ENCODE measurements around the gene TRAP1. TPM values are rescaled to one million over a fixed set of nuclear protein-coding genes. Genes with fewer than 3 reads are reported as not detected.

The TRAP1 gene
- polyA plus RNA-seq, 2 of the 4 experiments (the other 2 are of a cell fraction), result 103 to 198 TPM

DNA sequence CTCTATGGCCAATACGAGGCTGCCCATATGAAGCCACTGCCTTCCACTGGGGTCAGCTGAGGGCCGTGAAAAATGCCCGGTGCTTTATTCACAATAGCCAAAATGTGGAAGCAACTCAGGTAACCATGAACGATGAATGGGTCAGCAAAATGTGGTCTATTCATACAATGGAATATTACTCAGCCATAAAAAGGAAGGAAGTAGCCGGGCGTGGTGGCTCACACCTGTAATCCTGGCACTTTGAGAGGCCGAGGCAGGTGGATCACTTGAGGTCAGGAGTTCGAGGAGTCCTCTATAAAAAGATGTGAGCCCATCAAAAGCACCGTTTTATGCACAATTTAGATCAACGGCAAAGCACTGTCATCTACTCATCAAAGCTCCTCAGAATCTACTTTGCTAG is 5.2 kb upstream of the TRAP1 start:
- H3K4me2 ChIP-seq, result no peak overlapping the region

DNA sequence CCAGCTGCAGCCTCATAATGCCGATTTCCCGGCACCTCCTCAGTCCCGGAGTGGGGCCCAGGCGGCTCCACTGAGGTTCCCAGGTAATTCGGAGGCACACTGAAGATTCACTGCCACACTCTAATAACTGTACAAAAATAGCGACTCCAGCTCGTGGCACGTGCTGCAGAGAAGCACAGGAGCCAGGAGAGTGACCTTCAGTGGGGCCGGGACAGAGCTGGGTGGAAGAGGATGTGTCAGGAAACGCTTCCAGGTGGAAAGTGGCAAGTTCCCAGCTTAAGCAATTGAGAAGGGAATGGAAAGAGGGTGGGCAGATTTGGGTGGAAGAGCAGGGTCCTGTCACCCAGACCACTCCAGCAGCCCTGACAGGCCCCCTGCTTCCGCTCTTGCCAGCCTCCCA is 3.1 kb upstream of the TRAP1 start:
- 84% methylated on average over 11 of the region's 11 CpGs for WGBS (ENCODE audit: missing lambda C conversion rate)
- ChIA-PET CTCF (no interaction called here), POLR2A (no interaction called here)
- TF ChIP-seq EP300 (IDR thresholded peaks at IDR 0.05) (no peak), CBX2 (IDR thresholded peaks at IDR 0.05; ENCODE audit: borderline replicate concordance, low read depth) (no peak), EHMT2 (IDR thresholded peaks at IDR 0.05; ENCODE audit: low read depth) (no peak), NR3C1 (IDR thresholded peaks at IDR 0.05) (no peak), CHD4 (IDR thresholded peaks at IDR 0.05; ENCODE audit: borderline replicate concordance) (no peak), POLR2A (IDR thresholded peaks at IDR 0.05; ENCODE audit: low read length) (no peak), GATA3 (IDR thresholded peaks at IDR 0.05; ENCODE audit: borderline replicate concordance) (no peak)
- TF ChIP-seq, protein P1, sequence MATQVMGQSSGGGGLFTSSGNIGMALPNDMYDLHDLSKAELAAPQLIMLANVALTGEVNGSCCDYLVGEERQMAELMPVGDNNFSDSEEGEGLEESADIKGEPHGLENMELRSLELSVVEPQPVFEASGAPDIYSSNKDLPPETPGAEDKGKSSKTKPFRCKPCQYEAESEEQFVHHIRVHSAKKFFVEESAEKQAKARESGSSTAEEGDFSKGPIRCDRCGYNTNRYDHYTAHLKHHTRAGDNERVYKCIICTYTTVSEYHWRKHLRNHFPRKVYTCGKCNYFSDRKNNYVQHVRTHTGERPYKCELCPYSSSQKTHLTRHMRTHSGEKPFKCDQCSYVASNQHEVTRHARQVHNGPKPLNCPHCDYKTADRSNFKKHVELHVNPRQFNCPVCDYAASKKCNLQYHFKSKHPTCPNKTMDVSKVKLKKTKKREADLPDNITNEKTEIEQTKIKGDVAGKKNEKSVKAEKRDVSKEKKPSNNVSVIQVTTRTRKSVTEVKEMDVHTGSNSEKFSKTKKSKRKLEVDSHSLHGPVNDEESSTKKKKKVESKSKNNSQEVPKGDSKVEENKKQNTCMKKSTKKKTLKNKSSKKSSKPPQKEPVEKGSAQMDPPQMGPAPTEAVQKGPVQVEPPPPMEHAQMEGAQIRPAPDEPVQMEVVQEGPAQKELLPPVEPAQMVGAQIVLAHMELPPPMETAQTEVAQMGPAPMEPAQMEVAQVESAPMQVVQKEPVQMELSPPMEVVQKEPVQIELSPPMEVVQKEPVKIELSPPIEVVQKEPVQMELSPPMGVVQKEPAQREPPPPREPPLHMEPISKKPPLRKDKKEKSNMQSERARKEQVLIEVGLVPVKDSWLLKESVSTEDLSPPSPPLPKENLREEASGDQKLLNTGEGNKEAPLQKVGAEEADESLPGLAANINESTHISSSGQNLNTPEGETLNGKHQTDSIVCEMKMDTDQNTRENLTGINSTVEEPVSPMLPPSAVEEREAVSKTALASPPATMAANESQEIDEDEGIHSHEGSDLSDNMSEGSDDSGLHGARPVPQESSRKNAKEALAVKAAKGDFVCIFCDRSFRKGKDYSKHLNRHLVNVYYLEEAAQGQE (IDR thresholded peaks at IDR 0.05), result no peak
- TF ChIP-seq, protein P2, sequence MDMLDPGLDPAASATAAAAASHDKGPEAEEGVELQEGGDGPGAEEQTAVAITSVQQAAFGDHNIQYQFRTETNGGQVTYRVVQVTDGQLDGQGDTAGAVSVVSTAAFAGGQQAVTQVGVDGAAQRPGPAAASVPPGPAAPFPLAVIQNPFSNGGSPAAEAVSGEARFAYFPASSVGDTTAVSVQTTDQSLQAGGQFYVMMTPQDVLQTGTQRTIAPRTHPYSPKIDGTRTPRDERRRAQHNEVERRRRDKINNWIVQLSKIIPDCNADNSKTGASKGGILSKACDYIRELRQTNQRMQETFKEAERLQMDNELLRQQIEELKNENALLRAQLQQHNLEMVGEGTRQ (IDR thresholded peaks at IDR 0.05), result no peak
- TF ChIP-seq, protein P3, sequence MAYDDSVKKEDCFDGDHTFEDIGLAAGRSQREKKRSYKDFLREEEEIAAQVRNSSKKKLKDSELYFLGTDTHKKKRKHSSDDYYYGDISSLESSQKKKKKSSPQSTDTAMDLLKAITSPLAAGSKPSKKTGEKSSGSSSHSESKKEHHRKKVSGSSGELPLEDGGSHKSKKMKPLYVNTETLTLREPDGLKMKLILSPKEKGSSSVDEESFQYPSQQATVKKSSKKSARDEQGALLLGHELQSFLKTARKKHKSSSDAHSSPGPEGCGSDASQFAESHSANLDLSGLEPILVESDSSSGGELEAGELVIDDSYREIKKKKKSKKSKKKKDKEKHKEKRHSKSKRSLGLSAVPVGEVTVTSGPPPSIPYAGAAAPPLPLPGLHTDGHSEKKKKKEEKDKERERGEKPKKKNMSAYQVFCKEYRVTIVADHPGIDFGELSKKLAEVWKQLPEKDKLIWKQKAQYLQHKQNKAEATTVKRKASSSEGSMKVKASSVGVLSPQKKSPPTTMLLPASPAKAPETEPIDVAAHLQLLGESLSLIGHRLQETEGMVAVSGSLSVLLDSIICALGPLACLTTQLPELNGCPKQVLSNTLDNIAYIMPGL (CRISPR knock-in tag; IDR thresholded peaks at IDR 0.05; ENCODE audit: borderline replicate concordance), result no peak
- no peak for FAIRE-seq
- Histone ChIP-seq H3K27ac (no peak overlapping the region), H3K4me3 (no peak overlapping the region), H3K4me1 (peaks cover 3% of the 10 kb centered on the region; the same call in 1 of the 3 replicates), H3K9me3 (no peaks in the 10 kb centered on the region), H3K4me2 (no peak overlapping the region)
- ATAC-seq, result no peak
- no peak for DNase-seq (ENCODE audit: low read depth in 1 of 2, low spot score in 1 of 2)

More for the DNA sequence above, 5.2 kb upstream of the TRAP1 start:
- CTCF ChIA-PET, result interaction anchor here (1.0 kb wide), 1 partner anchor 32 kb away, joined by 4 read pairs; no protein-coding TSS in a partner anchor
- Histone ChIP-seq H3K27ac (no peak overlapping the region), H3K4me3 (no peak overlapping the region), H3K4me1 (0 out of 3 replicates have a peak, but pooled peaks cover 3% of the 10 kb centered on the region), H3K9me3 (no peaks in the 10 kb centered on the region)
- WGBS (ENCODE audit: missing lambda C conversion rate), result 82% methylated on average over 10 of the region's 10 CpGs
- DNase-seq (ENCODE audit: low read depth in 1 of 2, low spot score in 1 of 2), result no peak
- FAIRE-seq, result no peak
- TF ChIP-seq, protein P1 (IDR thresholded peaks at IDR 0.05), result no peak
- TF ChIP-seq POLR2AphosphoS2 (conservative IDR thresholded peaks at IDR 0.05; ENCODE audit: low read length) (no peak), PHF8 (IDR thresholded peaks at IDR 0.05; ENCODE audit: borderline replicate concordance, low read depth) (no peak), HDAC2 (IDR thresholded peaks at IDR 0.05) (no peak), ZSCAN20 (CRISPR knock-in tag; IDR thresholded peaks at IDR 0.05) (no peak), ZFP36 (IDR thresholded peaks at IDR 0.05; ENCODE audit: borderline replicate concordance, partially characterized antibody) (no peak), HOXB13 (CRISPR knock-in tag; IDR thresholded peaks at IDR 0.05; ENCODE audit: low read depth) (no peak), SMC3 (IDR thresholded peaks at IDR 0.05) (no peak), GATA3 (IDR thresholded peaks at IDR 0.05; ENCODE audit: borderline replicate concordance) (no peak), RCOR1 (IDR thresholded peaks at IDR 0.05; ENCODE audit: low read depth, low read length) (no peak), NR3C1 (IDR thresholded peaks at IDR 0.05) (no peak), CEBPB (IDR thresholded peaks at IDR 0.05) (no peak), CBX8 (IDR thresholded peaks at IDR 0.05) (no peak)
- TF ChIP-seq, protein P4, sequence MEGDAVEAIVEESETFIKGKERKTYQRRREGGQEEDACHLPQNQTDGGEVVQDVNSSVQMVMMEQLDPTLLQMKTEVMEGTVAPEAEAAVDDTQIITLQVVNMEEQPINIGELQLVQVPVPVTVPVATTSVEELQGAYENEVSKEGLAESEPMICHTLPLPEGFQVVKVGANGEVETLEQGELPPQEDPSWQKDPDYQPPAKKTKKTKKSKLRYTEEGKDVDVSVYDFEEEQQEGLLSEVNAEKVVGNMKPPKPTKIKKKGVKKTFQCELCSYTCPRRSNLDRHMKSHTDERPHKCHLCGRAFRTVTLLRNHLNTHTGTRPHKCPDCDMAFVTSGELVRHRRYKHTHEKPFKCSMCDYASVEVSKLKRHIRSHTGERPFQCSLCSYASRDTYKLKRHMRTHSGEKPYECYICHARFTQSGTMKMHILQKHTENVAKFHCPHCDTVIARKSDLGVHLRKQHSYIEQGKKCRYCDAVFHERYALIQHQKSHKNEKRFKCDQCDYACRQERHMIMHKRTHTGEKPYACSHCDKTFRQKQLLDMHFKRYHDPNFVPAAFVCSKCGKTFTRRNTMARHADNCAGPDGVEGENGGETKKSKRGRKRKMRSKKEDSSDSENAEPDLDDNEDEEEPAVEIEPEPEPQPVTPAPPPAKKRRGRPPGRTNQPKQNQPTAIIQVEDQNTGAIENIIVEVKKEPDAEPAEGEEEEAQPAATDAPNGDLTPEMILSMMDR (IDR thresholded peaks at IDR 0.05), result no peak
- TF ChIP-seq, protein P5, sequence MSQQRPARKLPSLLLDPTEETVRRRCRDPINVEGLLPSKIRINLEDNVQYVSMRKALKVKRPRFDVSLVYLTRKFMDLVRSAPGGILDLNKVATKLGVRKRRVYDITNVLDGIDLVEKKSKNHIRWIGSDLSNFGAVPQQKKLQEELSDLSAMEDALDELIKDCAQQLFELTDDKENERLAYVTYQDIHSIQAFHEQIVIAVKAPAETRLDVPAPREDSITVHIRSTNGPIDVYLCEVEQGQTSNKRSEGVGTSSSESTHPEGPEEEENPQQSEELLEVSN (IDR thresholded peaks at IDR 0.05; ENCODE audit: borderline replicate concordance, low read depth), result no peak
- TF ChIP-seq, protein P6, sequence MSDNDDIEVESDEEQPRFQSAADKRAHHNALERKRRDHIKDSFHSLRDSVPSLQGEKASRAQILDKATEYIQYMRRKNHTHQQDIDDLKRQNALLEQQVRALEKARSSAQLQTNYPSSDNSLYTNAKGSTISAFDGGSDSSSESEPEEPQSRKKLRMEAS (IDR thresholded peaks at IDR 0.05), result no peak
- no peak for ATAC-seq
- POLR2A ChIA-PET, result no interaction called here

Measured in A549 (cell line).